ENCODE data around the gene FGFBP2. TPM values are rescaled to one million over a fixed set of nuclear protein-coding genes. Genes with fewer than 3 reads are reported as not detected.

FGFBP2 gene
- total and polyA plus RNA-seq, 8 donors: 0.20 to 2.9 (median 0.69) TPM; not detected in 2

DNA sequence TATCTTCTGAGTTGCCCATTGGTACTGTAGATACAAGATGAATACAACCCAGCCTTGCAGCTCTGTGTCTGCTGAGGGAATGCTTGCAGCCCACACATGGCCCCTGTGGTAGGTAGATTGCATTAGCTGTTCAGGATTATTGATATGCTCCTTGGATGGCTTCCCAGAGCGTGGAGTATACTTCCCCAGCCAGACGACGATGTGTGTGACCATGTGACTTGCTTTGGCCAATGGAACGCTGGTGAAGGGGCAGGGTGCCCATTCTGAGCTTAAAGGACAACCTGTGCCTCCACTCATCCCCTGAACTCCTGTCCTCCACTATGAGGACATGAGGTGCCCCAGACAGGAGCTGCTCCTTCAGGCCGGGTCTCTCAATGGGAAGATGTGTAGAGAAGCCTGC is 23.9 kb upstream of the FGFBP2 start:
- Histone ChIP-seq H3K4me3 (no peak overlapping the region), H3K36me3 (no peaks in the 10 kb centered on the region), H3K27me3 (no peaks in the 10 kb centered on the region), H3K9me3 (no peaks in the 10 kb centered on the region), H3K27ac (no peak overlapping the region), H3K4me1 (no peaks in the 10 kb centered on the region)
- TF ChIP-seq, protein P1, sequence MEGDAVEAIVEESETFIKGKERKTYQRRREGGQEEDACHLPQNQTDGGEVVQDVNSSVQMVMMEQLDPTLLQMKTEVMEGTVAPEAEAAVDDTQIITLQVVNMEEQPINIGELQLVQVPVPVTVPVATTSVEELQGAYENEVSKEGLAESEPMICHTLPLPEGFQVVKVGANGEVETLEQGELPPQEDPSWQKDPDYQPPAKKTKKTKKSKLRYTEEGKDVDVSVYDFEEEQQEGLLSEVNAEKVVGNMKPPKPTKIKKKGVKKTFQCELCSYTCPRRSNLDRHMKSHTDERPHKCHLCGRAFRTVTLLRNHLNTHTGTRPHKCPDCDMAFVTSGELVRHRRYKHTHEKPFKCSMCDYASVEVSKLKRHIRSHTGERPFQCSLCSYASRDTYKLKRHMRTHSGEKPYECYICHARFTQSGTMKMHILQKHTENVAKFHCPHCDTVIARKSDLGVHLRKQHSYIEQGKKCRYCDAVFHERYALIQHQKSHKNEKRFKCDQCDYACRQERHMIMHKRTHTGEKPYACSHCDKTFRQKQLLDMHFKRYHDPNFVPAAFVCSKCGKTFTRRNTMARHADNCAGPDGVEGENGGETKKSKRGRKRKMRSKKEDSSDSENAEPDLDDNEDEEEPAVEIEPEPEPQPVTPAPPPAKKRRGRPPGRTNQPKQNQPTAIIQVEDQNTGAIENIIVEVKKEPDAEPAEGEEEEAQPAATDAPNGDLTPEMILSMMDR (IDR thresholded peaks at IDR 0.05): no peak
- no peak for ATAC-seq
- DNase-seq: no peak
- intact Hi-C loops (cut with DNase I): no loop called here

DNA sequence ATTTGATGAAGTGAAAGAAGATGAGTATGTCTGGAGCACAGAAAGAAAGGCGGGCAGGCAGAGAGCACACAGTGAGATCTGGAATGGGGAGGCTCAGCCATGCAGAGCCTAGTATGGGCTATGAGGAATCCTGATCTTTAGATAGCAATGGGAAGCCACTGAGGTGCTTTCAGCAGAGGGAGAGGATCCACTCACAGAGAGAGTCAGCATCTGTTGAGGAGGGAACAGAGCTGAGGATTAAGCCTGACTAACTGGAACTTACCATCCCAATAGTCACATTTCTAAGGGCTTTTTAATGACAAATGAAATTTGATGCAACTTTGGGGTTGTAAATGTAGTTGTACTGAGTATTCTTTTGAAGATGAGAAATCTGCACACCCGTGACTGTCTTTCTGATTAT is 20.6 kb upstream of the FGFBP2 start:
- DNase-seq: no peak
- Histone ChIP-seq H3K27me3 (no peaks in the 10 kb centered on the region), H3K9me3 (no peaks in the 10 kb centered on the region), H3K4me3 (no peak overlapping the region), H3K36me3 (no peaks in the 10 kb centered on the region), H3K4me1 (no peaks in the 10 kb centered on the region), H3K27ac (no peak overlapping the region)
- TF ChIP-seq, protein P1 (IDR thresholded peaks at IDR 0.05): no peak
- ATAC-seq: no peak
- intact Hi-C loops (cut with DNase I): no loop called here

DNA sequence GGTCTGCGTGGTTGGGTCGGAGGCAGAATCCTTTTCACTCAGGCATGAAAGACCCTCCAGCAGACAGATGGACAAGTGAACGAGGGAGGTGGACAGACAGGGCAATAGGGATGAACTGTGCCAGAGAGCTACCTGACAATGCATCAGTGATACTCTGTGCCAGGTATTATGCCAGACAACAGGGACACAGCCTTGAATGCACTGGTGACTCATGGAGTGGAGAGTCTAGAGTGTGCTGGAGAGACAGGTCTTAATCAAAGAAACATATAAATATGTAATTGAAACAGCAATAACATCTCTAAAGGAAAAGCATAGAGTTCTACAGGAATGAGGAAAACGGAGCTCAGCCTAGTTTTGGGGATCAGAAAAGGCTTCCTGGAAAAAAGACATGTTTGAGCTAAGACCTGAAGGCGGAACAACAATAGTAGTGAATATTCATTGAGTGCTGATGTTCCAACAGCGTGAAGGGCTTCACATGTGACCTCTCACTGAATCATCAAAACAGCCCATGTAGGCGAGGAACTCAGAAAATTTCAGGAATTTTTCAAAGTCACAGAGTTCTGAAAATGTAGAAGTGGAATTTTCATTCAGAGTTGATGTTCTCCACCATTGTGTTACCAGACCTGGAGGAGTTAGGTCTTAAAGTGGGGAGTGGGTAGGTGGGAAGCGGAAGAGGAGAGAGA is 20.0 kb upstream of the FGFBP2 start:
- DNase-seq: no peak
- H3K27me3 ChIP-seq: no peaks in the 10 kb centered on the region

GRCh38 chr4:15976456-15977447 is 13.8 kb upstream of the FGFBP2 start:
- no peaks in the 10 kb centered on the region for H3K9me3 ChIP-seq
- H3K36me3 ChIP-seq: no peaks in the 10 kb centered on the region
- DNase-seq (no peak), ATAC-seq (no peak)
- TF ChIP-seq, protein P1 (IDR thresholded peaks at IDR 0.05): no peak
- no peak overlapping the region for H3K27ac ChIP-seq
- no peaks in the 10 kb centered on the region for H3K4me1 ChIP-seq
- H3K27me3 ChIP-seq: no peaks in the 10 kb centered on the region
- H3K4me3 ChIP-seq: no peak overlapping the region
- intact Hi-C loops (cut with DNase I): no loop called here

More for the DNA sequence above, 20.0 kb upstream of the FGFBP2 start:
- TF ChIP-seq, protein P1 (IDR thresholded peaks at IDR 0.05): no peak
- no peak overlapping the region for H3K27ac ChIP-seq
- H3K9me3 ChIP-seq: no peaks in the 10 kb centered on the region
- no peaks in the 10 kb centered on the region for H3K36me3 ChIP-seq
- intact Hi-C loops (cut with DNase I): no loop called here
- no peak for ATAC-seq
- no peaks in the 10 kb centered on the region for H3K4me1 ChIP-seq
- H3K4me3 ChIP-seq: no peak overlapping the region

Measured in left lung (tissue), 10 donors.